A549 treated with dexamethasone at 1 μM for 4 hours (cell line): ENCODE results near the gene SLC12A9. TPM values are rescaled to one million over a fixed set of nuclear protein-coding genes. Genes with fewer than 3 reads are reported as not detected.

Source experiments
- total RNA-seq: library from RNA; stranded (reverse); fragments of 200-300 nt; extraction: Qiagen RNA extraction; gene quantifications from 5 replicates; pipeline ENCODE4 v1.2.3, GENCODE V29; 2022

The SLC12A9 gene, protein sequence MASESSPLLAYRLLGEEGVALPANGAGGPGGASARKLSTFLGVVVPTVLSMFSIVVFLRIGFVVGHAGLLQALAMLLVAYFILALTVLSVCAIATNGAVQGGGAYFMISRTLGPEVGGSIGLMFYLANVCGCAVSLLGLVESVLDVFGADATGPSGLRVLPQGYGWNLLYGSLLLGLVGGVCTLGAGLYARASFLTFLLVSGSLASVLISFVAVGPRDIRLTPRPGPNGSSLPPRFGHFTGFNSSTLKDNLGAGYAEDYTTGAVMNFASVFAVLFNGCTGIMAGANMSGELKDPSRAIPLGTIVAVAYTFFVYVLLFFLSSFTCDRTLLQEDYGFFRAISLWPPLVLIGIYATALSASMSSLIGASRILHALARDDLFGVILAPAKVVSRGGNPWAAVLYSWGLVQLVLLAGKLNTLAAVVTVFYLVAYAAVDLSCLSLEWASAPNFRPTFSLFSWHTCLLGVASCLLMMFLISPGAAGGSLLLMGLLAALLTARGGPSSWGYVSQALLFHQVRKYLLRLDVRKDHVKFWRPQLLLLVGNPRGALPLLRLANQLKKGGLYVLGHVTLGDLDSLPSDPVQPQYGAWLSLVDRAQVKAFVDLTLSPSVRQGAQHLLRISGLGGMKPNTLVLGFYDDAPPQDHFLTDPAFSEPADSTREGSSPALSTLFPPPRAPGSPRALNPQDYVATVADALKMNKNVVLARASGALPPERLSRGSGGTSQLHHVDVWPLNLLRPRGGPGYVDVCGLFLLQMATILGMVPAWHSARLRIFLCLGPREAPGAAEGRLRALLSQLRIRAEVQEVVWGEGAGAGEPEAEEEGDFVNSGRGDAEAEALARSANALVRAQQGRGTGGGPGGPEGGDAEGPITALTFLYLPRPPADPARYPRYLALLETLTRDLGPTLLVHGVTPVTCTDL
- 10.0 to 15.5 TPM (median 12.9 TPM) in 5 replicates for total RNA-seq

DNA sequence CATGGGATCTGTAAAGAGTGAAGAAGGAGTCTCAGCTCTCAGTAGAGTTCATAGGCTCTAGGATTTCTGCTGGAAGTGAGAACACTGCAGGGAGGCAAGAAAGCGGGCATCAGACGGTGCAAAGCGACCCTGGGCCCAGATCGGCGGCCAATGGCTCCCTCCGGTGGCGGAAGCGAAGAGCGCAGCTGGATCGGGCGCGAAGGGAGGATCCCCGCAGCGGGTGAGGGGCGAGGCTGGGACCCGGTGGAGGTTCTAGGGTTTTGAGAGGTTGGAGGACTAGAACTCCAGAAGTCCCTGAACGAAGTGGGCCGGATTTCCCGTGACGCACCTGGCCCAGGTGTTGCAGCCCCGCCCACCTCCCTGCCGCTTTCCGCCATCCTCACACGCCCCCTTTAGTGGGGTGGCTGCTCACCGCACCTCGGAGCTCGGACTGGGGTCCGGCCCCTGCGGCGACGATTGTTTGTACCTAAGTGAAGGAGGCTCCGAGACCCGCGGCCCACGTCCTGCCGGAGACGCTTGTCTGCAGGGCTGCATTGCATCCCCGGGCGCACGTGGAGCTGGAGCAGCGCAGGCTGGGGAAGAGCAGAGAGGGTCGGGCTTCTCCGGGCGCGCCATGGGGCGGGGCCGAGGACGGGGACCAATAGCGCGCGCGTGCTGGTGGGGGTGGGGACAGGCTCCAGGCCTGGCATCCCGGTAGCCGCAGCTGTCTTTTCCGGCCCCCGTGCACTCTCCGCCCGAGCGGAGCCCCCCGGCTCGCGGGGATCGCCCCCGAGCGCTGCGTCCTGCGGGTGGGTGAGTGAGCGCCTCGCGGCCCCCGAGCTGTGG lies at the start of gene SLC12A9:
Gene SLC12A9 (plus strand): TSS at position 666 of the 825 bp plus-strand sequence. CDS start 1,485 bp downstream, outside the sequence.

DNA sequence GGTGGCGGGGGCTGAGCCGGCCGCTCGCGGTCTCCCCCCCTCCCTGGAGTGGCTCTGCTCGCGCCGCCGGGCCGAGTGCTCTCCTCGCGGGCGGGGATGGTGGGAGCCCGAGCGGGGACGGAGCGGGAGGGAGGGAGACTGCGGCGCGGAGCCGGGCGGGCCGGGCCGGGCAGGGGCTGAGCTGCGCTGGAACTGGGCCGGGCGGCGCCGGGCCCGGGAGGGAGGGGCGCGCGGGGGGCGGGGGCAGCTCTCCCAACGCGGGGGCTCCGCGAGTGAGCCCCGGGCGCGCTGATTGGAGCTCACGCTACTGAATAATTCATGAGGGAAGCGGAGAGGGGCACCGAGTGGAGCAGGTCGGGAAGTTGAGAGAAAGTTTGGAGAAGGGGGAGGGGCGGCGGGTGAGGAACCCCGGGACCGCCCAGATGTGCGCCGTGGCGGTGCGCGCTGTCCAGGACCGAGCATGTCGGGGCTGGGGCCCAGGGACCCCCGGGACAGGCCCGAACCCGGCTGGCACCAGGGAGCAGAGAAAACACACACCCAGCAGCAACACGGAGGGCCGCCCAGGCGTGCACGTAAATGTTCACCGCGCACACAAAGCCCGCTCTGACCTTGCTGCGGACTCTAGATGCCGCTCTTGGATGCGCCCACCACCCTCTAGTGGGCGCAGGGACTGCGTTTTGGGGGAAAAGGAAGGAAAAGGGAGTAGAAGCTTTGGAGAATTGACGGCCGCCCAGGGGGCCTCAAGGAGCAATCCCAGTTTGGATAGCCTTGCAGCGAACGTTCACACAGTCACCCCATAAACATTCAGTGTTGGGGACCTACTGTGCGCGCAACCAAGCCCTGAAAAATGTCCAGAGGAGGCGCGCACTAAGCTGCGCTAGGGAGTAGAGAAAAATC lies 24.9 kb upstream of the SLC12A9 start, which contains the start of gene EPHB4:
Gene EPHB4 (minus strand): TSS at position 194 of the 897 bp plus-strand sequence. CDS start 493 bp downstream, outside the sequence.

DNA sequence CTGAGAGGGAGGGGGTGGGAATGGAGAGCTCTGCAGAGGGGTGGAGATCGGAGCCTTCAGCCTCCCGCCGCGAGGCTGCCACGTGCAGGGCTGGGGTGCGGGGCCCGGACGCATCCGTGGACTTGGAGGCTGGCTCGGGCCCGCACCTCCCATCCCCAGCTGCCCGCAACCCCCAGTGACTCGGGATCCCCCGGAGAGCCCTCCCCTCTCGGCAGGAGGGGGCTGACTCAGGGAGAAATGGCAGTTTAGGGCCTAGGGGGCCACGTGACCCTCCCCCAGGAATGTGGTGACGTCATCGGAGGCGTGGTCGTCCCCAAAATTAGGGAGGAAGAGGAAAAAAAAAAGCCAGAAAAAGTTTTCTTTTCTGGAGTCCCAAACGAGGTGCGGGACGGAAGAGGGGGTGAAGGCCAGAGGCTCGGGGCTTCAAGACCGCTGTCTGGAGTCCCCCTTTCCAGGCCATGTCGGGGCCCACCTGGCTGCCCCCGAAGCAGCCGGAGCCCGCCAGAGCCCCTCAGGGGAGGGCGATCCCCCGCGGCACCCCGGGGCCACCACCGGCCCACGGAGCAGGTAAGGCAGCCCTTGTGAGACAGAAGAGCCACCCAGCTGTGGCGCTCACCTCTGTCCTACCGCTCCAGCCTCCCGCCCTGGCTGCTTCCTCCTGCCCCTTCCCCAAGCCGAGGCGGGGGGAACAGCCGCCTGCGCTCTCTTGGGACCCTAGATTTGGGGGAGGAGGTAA lies 14.7 kb downstream of the SLC12A9 start, which contains the start of gene TRIP6:
Gene TRIP6 (plus strand): TSS at position 348 of the 736 bp plus-strand sequence. CDS start 111 bp downstream, at position 459.

DNA sequence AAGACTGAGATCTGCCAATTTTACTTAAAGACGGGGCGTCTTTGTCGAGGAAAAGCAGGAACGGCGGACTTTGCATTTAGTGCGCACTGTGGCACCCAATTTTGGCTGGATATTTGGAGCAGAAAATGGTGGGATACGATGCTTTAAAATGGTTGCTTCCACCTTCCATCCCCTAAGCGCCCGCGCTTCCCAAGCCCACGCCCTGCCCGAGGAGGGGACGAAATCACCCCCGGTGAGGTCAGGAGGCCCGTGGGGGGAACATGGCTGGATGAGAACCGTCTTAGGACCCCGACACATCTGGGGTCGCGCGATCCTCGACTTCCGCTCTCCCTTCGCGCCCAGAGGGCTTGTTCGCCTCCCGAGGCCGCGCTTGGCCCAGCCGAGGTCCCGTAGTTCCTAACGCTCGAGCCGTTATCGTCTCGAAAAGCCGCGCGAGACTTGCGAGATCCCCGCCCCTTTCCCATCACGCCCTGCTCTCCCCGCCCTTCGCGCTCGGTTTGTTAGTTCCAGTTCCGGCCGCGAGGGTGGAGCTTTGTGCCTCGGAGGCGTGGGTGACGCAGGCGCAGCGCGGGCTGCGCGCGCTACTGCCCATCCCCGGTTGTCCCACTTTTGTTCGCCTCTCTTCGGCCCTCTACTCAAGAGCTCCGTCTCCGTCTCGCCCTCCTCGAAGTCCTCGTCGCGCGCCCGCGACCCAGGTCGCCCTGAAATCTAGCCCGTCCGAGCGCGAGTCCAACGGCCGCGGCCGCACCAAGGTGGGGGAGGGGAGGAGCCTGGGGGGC lies 22.3 kb downstream of the SLC12A9 start, which contains the start of gene SRRT:
Gene SRRT (plus strand): TSS at position 527 of the 779 bp plus-strand sequence. CDS start 488 bp downstream, outside the sequence.

DNA sequence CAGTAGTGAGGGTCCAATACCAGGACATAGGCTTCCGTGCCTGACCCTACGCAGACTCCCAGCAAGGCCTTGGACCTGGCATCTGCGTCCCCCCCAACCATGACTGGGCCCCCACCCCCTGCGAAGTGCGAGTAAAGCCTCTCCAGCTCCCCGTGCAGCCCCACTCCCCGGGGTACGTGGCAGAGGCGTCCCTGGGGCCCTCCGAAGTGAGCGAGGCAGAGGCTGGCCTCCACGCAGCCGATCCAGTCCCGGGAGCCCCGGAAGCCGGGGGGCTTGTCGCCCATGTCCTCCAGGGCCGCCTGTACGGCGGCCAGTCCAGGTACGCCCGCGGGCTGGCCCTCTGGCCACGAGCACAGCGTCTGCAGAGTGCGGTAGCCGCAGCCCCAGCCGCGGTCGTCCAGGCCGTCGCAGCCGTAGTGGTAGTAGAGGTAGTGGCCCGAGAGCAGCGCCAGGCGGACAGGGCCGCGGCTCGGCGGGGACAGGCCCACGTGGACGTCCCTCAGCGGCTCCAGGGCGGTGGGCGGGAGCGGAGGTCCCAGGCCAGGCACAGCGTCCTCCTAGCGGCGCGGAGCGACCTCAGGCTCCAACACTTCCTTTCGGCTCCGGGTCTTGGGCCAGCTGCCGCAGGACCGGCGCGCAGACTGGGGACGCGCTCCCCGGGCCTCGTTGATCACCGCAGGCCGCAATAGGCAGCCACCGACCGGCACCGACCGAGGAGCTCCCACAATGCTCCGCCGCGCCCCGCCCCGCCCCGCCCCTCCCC lies 36.7 kb downstream of the SLC12A9 start, which contains the start of gene UFSP1:
Gene UFSP1 (minus strand): TSS at position 728 of the 763 bp plus-strand sequence. CDS start 444 bp downstream, at position 284.

DNA sequence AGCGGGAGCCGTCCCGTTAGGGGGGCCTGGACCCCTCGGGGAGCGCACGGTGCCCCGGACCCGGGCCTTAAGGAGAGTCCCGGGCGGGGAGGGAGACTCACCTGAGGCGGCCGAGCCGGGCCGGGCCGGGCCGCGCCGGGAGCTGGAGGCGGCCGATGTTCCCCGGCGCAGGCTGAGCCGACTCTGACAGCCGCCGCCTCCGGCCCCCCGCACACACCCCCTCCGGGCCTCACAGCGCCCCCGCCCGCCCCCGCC lies 43.1 kb downstream of the SLC12A9 start, which contains the start of gene ACHE:
Gene ACHE (minus strand): TSS at position 188 of the 255 bp plus-strand sequence. CDS start 1,656 bp downstream, outside the sequence.

Other genes starting within 250 kb of the SLC12A9 start
- gene MOSPD3, start 240.2 kb upstream of the SLC12A9 start, total RNA-seq = 15.5 to 21.8 TPM (median 20.2 TPM) in 5 replicates
- gene TFR2, start 211.2 kb upstream of the SLC12A9 start, total RNA-seq = 1.9 to 2.7 TPM (median 2.4 TPM) in 5 replicates
- gene ACTL6B, start 196.3 kb upstream of the SLC12A9 start, total RNA-seq = not detected in 5 replicates
- gene GNB2, start 179.0 kb upstream of the SLC12A9 start, total RNA-seq = 159 to 275 TPM (median 264 TPM) in 5 replicates
- gene GIGYF1, start 158.5 kb upstream of the SLC12A9 start, total RNA-seq = 8.9 to 19.9 TPM (median 15.2 TPM) in 5 replicates
- 69.0 to 94.3 TPM (median 86.0 TPM) in 5 replicates for gene POP7, start 146.6 kb upstream of the SLC12A9 start, total RNA-seq
- 0.06 TPM in 1 of 5 replicates, not detected in the others for gene EPO, start 132.2 kb upstream of the SLC12A9 start, total RNA-seq
- not detected in 5 replicates for gene ZAN, start 119.1 kb upstream of the SLC12A9 start, total RNA-seq
- gene EPHB4, start 25.2 kb upstream of the SLC12A9 start, total RNA-seq = 31.6 to 48.8 TPM (median 47.8 TPM) in 5 replicates
- 38.6 to 50.0 TPM (median 46.4 TPM) in 5 replicates for gene TRIP6, start 14.7 kb downstream of the SLC12A9 start, total RNA-seq
- gene SRRT, start 22.4 kb downstream of the SLC12A9 start, total RNA-seq = 107 to 156 TPM (median 148 TPM) in 5 replicates
- gene UFSP1, start 37.0 kb downstream of the SLC12A9 start, total RNA-seq = 3.9 to 6.1 TPM (median 4.5 TPM) in 5 replicates
- 1.6 to 3.3 TPM (median 2.6 TPM) in 5 replicates for gene ACHE, start 43.2 kb downstream of the SLC12A9 start, total RNA-seq
- 13.2 to 27.0 TPM (median 23.2 TPM) in 5 replicates for gene MUC3A, start 96.8 kb downstream of the SLC12A9 start, total RNA-seq
- 13.7 to 18.6 TPM (median 16.4 TPM) in 5 replicates for gene MUC12, start 116.9 kb downstream of the SLC12A9 start, total RNA-seq
- 0.02 to 0.14 TPM (median 0.03 TPM) in 5 replicates for gene MUC17, start 167.4 kb downstream of the SLC12A9 start, total RNA-seq
- 9.8 to 19.3 TPM (median 17.2 TPM) in 5 replicates for gene TRIM56, start 232.8 kb downstream of the SLC12A9 start, total RNA-seq